GM19238 (cell line): ENCODE data around the gene VGF.

ENCODE experiments used
- DNase-seq: peaks from one replicate; pipeline ENCODE4 v3.0.0; 2011; ENCODE audit warnings: low spot score; ENCODE audit not compliant: insufficient read length

The VGF gene

GRCh38 chr7:101166909-101167644 lies 1.7 kb upstream of the VGF start:
- DNase-seq, result no peak

DNA sequence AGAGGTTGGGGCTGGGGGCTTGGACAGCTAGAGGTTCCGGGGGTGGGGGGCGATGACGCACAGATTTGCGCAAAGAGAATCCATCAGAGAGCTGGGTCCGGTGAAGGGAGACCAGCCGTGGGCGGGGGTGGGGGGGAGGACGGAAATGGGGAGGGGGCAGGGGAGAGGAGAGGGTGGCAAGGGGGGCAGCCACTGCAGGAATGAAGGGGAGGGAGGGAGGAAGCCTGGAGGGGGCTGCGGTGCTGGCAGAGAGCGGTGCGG lies 1.2 kb upstream of the VGF start:
- DNase-seq, result no peak

DNA sequence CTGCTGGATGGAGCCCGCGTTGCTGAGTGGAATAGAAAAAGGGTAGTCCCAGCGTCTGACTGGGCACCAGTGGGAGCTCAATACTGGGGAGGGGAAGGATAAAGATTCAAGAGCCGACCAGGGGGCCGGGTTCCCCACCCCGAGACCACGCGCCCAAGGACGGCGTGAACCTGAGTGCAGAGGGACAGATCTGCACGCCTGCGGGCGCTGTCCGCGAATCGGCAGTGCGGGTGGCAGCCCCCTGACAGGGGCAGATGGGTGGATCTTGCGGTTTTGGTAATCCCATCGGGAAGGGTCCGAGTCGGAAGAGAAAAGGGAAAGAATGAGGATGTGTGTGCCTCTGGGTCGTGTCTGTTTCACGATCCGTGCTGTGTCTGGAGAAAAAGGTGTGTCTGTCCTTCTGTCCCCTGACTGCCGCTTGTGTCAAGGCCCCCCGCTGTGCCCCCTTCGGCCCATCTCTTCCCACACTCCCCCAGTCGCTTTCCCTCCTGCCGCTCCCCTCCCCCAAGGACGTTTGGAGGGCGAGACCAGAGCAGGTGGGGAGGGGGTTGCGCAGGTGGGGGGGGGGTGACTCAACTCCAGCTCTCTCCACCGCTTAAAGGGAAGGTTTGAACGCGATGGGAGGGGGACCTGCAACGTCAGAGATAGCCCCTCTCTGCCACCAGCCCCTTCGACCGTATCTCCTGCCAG lies 734 bp upstream of the VGF start:
- no peak for DNase-seq

DNA sequence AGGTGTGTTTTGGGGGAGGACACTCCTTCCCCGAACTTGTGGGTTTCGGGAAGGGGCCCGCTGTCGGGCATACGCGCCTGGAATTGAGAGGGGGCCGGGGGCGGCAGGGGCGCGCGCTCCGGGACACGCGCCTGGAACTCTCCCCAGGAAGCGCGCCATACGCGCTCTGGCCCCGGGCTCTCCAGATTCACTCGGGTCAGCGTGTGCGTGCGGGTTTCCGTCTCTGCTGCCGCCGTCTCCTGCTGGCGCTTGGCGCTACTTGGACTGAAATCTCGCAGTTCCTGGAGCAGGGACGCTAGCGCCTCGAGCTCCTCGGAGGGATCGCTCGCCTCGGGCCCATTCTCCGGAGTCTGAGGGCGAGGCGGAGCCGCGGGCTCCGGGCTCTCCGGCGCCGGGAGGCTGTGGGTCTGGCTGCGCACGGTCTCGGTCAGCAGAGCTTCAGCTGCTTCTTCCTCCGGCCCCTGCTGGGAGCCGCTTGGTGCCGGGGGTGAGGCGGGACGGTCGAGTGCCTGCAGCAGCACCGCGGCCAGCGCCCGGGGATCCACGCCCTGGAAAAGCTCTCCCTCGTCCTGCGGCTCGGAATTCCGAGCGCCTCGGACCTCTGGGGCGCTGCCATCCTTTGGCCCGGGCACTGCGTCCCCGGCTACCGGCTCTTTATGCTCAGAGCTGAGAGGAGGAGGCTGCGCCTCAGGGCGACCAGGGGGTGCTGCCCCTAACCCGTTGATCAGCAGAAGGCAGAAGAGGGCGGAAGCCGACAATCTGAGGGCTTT lies 1.1 kb downstream of the VGF start:
- no peak for DNase-seq

- no peak for DNase-seq
These were observed 1.9 kb downstream of the VGF start for GRCh38 chr7:101163279-101164070.

DNA sequence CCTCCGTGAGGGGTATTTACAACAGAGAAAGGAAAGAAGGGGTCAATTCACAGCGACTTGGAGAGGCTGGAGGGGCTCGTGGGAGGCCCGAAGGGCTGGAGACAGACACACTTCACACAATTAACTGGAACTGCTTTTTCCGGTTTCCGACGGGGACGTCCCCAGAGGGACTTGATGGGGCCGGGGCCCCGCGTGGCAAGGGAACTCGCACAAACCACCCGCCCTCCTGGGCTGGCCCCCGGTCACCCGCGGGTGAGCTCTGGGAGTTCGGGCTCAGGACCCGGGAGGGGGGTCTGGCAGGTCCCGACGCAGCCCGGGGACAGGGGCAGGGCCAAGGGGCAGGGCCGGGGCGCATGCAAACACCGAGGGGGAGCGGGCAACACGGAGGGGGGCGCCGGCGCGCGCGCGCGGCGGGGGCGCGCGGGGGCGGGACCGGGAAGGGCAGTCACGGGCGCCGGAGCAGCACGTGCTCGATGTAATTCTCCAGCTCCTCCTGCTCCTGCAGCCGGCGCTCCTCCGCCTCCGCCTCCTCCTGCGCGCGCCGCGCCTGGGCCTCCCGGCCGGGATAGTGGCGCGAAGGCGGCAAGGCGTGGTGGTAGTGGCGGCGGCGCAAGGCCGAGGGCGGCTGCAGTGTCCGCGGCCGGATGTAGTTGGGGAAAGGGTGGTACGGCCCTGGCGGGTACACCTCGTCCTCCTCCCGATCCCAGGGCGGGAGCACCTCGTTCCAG lies 2.7 kb downstream of the VGF start:
- no peak for DNase-seq

DNA sequence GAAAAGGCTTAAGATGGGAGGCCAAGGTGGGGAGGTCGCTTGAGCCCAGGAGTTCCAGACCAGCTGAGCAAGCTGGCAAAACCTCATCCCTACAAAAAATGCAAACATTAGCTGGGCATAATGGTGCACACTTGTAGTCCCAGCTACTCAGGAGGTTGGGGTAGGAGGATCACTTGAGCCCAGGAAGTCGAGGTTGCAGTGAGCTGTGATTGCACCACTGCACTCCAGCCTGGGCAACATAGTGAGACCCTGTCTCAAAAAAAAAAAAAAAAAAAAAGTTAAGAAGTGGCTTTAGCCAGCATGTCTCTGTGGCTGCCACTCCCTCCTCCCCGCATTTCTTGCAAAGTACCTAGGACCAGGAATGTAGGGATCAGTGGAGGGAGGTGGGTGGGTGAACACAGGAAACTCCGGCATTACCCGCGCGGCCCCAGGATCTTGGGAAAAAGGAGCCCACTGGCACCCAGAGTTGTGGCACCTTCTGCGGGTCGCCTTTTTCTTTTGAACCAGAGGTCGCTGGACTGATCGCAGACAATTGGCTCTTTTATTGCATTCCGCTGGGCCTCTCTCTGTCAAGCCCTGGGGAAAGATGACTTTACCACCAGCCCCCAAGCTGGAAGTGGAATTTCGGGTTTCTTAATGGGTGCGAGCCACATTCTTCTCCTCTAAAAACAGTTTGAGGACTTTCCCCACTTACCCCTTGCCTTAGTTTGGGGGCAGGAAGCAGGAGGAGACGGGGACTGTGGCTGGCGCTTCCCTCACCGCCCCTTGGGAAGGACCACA lies 3.5 kb downstream of the VGF start:
- no peak for DNase-seq

DNA sequence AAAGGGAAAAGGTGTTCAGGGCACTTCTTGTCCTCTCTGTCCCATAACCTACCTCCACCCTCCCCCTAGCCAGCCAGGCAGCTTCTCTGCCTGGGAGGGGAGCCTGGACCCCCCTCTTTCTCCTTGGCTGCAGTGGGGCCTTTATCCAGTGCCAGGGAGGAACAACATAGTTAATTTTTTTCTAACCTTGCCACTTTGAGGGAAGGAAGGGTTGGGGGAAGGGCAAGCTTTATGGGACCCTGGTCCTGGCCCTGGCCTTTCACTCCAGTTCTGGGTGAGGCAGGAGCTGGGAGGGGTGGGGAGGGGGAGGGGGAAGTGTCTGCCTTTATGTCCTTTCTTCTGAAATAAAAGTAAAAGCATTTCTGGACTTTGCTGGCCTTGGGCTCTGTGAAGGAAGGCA lies 4.5 kb downstream of the VGF start:
- no peak for DNase-seq

GRCh38 chr7:101159696-101160674 lies 5.4 kb downstream of the VGF start:
- no peak for DNase-seq

DNA sequence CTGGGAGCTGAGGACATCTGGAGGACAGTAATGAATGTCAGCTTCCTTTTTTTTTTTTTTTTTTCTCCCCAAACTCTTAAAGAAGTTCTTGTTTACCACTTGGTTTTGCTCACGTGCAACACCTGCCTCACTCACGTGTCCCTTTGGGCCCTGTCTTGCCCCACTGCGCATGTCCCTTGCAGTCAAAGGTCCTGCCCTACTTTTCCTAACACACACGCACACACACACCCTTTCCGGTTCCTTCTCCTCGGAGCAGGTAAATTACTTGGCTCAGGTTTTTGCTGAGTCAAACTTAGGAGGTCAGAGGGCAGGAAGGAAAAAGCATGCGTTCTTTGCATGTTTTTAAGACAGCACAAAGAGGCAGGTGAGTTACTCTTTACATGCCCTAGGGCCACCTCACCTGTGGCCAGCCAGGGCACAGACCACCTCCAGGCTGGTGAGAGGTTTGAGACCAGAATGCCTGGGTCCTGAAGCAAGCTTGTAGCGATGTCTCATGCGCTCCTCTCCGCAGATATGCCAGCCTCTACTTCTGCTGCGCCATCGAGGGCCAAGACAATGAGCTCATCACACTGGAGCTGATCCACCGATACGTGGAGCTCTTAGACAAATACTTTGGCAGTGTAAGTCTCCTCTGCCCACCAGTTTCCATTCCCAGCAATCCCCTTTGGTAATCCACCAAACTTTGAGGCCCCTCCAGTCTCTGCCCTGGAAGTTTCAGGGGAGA lies 8.3 kb downstream of the VGF start:
- no peak for DNase-seq

DNA sequence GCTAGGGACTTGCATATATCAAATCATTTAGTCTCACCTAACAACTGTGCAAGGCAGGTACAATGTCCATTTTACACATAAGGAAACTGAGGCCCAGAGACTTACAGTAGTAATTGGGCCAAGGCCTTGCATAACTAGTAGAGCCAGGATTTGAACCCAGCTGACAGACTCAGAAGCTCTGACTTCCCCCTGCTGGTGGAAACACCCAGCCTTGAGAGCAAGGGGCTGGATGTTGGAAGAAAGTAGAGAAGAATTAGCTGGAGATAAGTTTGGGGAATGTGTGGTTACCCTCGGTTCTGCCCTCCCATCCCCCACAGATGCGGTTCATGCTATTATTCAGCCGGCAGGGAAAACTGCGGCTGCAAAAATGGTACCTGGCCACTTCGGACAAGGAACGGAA lies 9.1 kb downstream of the VGF start:
- DNase-seq, result no peak

DNA sequence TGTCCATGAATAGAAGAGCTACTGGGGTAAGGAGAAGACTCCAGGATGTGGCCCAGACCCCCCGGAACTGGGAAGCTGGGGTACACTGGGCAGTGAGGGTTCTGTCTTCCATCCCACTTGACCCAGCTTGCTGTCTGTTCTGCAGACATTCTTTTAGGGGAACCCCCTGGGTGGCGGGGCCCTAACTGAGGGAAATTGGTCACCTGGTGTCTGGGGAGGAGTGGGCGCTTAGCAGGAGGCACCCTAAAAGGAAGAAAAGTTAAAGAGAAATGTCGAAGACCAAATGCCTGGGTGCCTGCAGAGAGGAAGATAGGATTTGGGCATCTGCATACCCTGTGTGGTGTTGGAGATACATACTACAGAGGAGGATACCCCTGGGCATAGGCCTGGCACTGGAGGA lies 10.1 kb downstream of the VGF start:
- DNase-seq, result no peak

GRCh38 chr7:101154693-101155102 lies 10.7 kb downstream of the VGF start:
- no peak for DNase-seq

DNA sequence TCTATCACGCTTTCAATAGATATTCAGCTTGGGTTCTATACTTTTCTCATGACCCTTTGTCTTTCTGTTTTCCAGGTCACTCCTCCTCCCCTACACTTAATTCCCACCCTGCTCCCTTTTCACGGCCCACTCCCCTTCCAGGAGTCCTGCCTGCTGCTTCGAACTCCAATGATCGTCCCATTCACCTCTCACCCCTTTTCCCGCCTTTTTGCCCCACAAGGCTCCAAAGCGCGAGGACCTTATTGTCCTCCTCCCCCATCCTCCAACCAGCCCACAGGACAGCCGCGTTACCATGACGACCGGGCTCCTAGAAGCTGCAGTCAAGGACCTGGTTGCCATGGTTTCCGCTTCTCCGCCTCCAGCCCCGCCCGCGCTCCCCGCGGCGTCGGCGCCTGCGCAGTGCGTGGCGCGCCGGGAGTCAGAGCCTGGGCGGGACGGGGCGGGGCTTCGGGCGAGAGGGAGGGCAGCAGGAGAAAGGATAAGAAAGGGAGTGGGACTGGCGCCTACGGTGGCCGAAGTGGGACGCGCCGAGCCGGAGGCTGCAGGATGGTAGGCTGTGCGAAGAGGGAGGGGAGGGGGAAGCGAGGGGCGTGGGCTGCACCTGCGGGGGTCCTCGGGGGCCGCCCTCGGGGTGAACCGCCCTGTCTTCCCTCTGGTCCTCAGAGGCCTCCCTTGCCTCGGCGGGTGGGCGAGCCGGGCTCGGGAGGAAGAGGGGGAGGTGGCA lies 11.2 kb downstream of the VGF start, which contains the start of gene AP1S1:
Gene AP1S1 (plus strand): TSS at position 508 of the 724 bp plus-strand sequence. CDS start 39 bp downstream, at position 547.
- DNase-seq, result peak; percentile 98

- DNase-seq, result no peak
These were observed 13.3 kb downstream of the VGF start for GRCh38 chr7:101151908-101152651.

GRCh38 chr7:101140746-101141382 lies 24.5 kb downstream of the VGF start:
- DNase-seq, result no peak

DNA sequence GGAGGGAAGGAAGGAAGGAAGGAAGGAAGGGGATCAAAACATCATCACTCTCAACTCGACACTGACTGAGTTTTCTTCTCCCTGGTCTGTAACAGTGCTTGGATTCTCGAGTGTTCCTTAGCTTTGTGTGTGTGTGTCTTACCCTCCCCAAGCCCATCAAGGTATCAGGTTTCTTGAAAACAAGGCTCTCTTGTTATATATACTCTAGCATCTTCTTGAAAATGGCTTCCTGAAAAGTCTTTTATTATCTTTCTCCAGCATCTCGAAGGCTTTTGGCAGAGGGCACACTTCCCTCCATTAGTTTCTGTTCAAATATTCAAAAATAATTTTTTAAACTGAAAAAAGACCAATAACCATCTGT lies 25.1 kb downstream of the VGF start:
- no peak for DNase-seq
